GM23248 (cell line): ENCODE data around the gene TRPM3.

Experiments
- EZH2 ChIP-seq: fragments of 200-600 bp; sonication (generic); IDR thresholded peaks from 2 replicates; pipeline ENCODE4 v1.6.1; 2018; ENCODE audit warnings: antibody characterized with exemption, mild to moderate bottlenecking; ENCODE audit not compliant: insufficient read depth, poor library complexity, severe bottlenecking
- EZH2phosphoT487 ChIP-seq: fragments of 200-600 bp; sonication (generic); IDR thresholded peaks from 2 replicates; pipeline ENCODE4 v1.6.1; 2018; ENCODE audit warnings: antibody characterized with exemption, moderate library complexity, mild to moderate bottlenecking, low read depth; ENCODE audit not compliant: insufficient read depth

DNA sequence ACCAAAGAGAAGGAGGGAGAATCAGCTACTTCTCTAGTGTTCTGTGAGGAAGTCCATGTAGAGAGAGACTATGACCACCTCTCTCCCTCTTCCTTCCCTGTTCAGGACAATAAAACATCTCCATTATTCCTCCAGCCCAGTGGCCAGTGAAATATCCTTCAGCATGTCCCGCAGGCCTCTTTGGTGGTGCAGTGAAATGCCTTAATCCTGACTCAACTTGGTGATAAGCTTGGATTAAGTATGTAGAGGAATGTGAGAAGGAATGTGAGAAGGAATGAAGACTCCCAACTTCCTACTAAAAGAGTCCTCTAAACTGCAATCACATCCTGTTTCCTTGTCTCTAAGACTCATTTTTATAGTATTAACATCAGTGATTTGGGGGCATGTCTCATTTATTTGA, 167.3 kb downstream of the TRPM3 start:
- TF ChIP-seq EZH2phosphoT487 (no peak), EZH2 (no peak)
